ENCODE measurements around the gene HDAC9. TPM values are rescaled to one million over a fixed set of nuclear protein-coding genes. Genes with fewer than 3 reads are reported as not detected.

Gene HDAC9
- total RNA-seq, 1 donor from 2014 or later, result 28.6 TPM

GRCh38 chr7:18808026-18808425 lies 312.5 kb downstream of the HDAC9 start:
- H3K9me3 Mint-ChIP-seq, result peaks cover 5% of the 10 kb centered on the region
- no peak overlapping the region for H3K4me3 ChIP-seq
- H3K27me3 Mint-ChIP-seq (ENCODE audit: insufficient read depth, low read depth), result peaks cover 2% of the 10 kb centered on the region
- no peaks in the 10 kb centered on the region for H3F3A ChIP-seq (ENCODE audit: low read depth)
- H3K4me2 ChIP-seq, result no peak overlapping the region
- no peaks in the 10 kb centered on the region for H3K36me3 ChIP-seq
- no peak overlapping the region for H3K4me3 Mint-ChIP-seq
- H4K20me1 ChIP-seq (ENCODE audit: low read depth), result no peaks in the 10 kb centered on the region
- H3K27ac Mint-ChIP-seq, result peak overlapping the region; percentile 12
- peaks cover 16% of the 10 kb centered on the region for H3K4me1 ChIP-seq
- H2AFZ ChIP-seq (replicated peaks), result no peak overlapping the region
- no peak overlapping the region for H3K27ac ChIP-seq
- no peak for TF ChIP-seq CTCF (IDR thresholded peaks at IDR 0.05)
- H3K27me3 ChIP-seq, result no peaks in the 10 kb centered on the region
- H3K36me3 Mint-ChIP-seq, result no peaks in the 10 kb centered on the region
- no peaks in the 10 kb centered on the region for H3K79me2 ChIP-seq (ENCODE audit: low read depth)
- H3K4me1 Mint-ChIP-seq, result peaks cover 16% of the 10 kb centered on the region
- no peak for DNase-seq (ENCODE audit: low spot score)
- H3K9me3 ChIP-seq (ENCODE audit: low read depth), result no peaks in the 10 kb centered on the region
- no peak overlapping the region for H3K9ac ChIP-seq

GRCh38 chr7:18815261-18815960 lies 319.9 kb downstream of the HDAC9 start:
- H3K27ac Mint-ChIP-seq, result no peak overlapping the region
- no peak overlapping the region for H3K4me3 Mint-ChIP-seq
- no peaks in the 10 kb centered on the region for H3K79me2 ChIP-seq (ENCODE audit: low read depth)

GRCh38 chr7:18820981-18821380 lies 325.4 kb downstream of the HDAC9 start:
- Histone ChIP-seq H3K27me3 (no peaks in the 10 kb centered on the region), H3F3A (ENCODE audit: low read depth) (no peaks in the 10 kb centered on the region), H2AFZ (replicated peaks) (no peak overlapping the region), H3K36me3 (no peaks in the 10 kb centered on the region), H3K4me2 (no peak overlapping the region), H3K27ac (no peak overlapping the region), H4K20me1 (ENCODE audit: low read depth) (no peaks in the 10 kb centered on the region), H3K9ac (no peak overlapping the region), H3K4me1 (no peaks in the 10 kb centered on the region), H3K9me3 (ENCODE audit: low read depth) (no peaks in the 10 kb centered on the region), H3K79me2 (ENCODE audit: low read depth) (no peaks in the 10 kb centered on the region), H3K4me3 (no peak overlapping the region)
- no peaks in the 10 kb centered on the region for H3K27me3 Mint-ChIP-seq (ENCODE audit: insufficient read depth, low read depth)
- no peaks in the 10 kb centered on the region for H3K36me3 Mint-ChIP-seq
- no peak for TF ChIP-seq EZH2 (IDR thresholded peaks at IDR 0.05)
- no peak for TF ChIP-seq CTCF (IDR thresholded peaks at IDR 0.05)
- no peak for TF ChIP-seq EZH2phosphoT487 (IDR thresholded peaks at IDR 0.05)
- H3K27ac Mint-ChIP-seq, result no peak overlapping the region
- no peaks in the 10 kb centered on the region for H3K9me3 Mint-ChIP-seq
- no peaks in the 10 kb centered on the region for H3K4me1 Mint-ChIP-seq
- DNase-seq (ENCODE audit: low spot score), result no peak
- H3K4me3 Mint-ChIP-seq, result no peak overlapping the region

More at GRCh38 chr7:18815261-18815960, 319.9 kb downstream of the HDAC9 start:
- no peak for DNase-seq (ENCODE audit: low spot score)
- Histone ChIP-seq H3K4me3 (no peak overlapping the region), H4K20me1 (ENCODE audit: low read depth) (no peaks in the 10 kb centered on the region), H3K9me3 (ENCODE audit: low read depth) (no peaks in the 10 kb centered on the region), H3F3A (ENCODE audit: low read depth) (no peaks in the 10 kb centered on the region), H3K4me2 (no peak overlapping the region), H3K4me1 (no peaks in the 10 kb centered on the region), H3K27me3 (no peaks in the 10 kb centered on the region), H3K27ac (no peak overlapping the region), H3K36me3 (no peaks in the 10 kb centered on the region), H2AFZ (replicated peaks) (no peak overlapping the region), H3K9ac (no peak overlapping the region)
- no peaks in the 10 kb centered on the region for H3K36me3 Mint-ChIP-seq
- no peaks in the 10 kb centered on the region for H3K27me3 Mint-ChIP-seq (ENCODE audit: insufficient read depth, low read depth)
- H3K4me1 Mint-ChIP-seq, result no peaks in the 10 kb centered on the region
- peaks cover 2% of the 10 kb centered on the region for H3K9me3 Mint-ChIP-seq
- TF ChIP-seq EZH2phosphoT487 (IDR thresholded peaks at IDR 0.05), result no peak
- no peak for TF ChIP-seq CTCF (IDR thresholded peaks at IDR 0.05)
- TF ChIP-seq EZH2 (IDR thresholded peaks at IDR 0.05), result no peak
